A204.1 (cell line): Measurements from ENCODE around the gene RIMS3.

Experiments used
- FAIRE-seq: peaks from 2 replicates; lab custom pipeline; 2012; peaks lifted over from hg19 to GRCh38; lab: Jason Lieb, UNC

Gene RIMS3

DNA sequence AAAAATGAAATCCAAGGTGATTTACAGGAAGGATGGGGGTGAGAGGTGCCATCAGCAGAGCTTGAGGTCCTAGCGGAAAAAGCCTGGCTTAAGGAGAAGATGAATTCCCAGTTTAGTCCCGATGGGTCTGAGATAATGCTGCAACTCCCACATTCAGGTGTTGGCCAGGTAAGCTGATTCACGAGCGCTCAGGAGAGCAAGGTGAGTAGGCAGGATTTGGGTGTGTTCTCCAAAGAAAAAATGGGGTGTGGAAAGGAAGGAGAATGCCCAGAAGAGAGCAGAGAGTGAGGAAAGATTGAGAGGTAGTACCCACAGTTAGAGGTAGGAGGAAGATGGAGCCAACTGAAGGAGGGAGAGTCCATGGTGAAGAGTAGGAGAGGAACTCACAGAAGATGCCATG is 12.5 kb downstream of the RIMS3 start:
- no peak for FAIRE-seq

DNA sequence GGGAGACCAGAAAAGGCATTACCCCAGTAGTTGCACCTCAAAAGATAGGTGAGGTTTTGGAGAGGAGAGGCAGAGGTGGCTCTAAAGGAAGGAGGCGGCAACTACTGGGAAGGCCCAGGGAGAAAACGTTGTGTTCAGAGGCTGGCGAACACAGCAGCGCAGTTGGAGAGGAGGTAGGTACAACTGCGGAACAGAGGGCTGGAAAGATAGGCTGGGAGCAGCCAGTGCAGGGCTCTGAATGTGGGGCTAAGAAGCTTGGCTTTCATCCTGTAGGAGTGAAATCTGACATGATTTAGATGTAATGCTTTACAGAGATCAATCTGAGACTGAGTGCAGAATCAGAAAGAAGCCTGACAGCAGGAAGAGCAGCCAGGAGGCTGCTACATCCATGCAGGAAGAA is 13.0 kb downstream of the RIMS3 start:
- FAIRE-seq, result no peak

DNA sequence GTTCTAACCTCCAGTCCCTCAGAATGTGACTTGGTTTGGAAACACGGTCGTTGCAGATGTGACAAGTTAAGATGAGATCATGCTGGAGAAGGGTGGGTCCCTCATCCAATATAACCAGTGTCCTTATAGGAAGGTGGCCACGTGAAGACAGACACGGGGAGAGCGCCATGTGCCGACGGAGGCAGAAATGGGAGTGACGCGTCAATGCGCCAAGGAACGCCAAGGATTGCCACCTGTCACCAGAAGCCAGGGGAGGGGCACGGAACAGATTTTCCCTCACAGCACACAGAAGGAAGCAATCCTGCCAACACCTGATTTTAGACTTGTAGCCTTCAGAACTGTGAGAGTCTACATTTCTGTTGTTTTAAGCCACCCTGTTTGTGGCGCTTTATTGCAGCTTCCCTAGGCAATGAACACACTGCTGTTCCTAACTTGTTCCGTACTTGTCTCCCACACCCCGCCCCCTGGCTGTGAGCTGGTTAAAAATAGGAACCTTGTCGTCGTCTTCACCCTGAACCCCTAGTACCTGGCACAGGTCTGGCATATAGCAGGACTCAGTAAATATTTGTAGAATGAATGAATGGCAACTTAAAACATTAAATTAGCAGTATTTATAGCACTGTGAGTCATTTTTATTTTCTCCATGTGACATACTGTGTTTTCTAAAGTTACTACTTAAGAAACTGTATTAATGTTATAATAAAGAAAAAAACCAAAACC is 14.2 kb downstream of the RIMS3 start:
- FAIRE-seq, result no peak

DNA sequence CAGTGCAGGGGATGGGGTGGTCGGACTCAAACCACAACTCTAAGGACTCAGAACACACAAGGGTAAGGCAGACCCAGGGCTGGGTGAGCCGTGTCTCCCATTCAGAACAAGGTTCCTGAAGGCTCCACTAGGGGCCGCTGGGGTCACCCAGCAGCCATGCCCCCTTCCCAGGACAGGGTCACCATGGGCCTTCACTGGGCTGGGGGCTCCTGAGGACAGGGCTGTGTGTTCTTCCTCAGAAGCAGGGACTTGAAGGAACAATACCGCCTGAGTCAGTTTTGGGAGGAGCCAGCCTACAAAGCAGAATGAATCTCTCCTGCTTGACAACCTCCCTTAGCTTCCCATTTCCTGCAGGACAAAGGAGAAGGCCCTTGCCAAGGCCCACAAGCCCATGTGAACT is 15.4 kb downstream of the RIMS3 start:
- FAIRE-seq, result no peak

DNA sequence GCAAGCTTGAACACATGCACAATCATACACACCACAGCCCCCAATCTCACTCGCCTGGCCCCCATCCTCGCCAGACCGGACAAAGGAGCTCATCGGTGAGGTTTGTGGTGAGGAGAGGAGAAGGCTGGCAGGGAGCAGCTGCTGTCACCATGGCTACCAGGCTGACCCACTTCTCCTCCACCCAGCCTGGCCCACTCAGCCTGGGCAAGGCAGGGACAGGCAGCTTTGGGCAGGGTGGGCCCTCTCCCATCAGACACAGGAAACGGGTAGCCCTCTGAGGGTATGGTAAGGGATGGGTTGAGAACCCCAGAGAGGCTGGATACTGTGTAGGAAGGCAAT is 15.9 kb downstream of the RIMS3 start:
- FAIRE-seq, result no peak

DNA sequence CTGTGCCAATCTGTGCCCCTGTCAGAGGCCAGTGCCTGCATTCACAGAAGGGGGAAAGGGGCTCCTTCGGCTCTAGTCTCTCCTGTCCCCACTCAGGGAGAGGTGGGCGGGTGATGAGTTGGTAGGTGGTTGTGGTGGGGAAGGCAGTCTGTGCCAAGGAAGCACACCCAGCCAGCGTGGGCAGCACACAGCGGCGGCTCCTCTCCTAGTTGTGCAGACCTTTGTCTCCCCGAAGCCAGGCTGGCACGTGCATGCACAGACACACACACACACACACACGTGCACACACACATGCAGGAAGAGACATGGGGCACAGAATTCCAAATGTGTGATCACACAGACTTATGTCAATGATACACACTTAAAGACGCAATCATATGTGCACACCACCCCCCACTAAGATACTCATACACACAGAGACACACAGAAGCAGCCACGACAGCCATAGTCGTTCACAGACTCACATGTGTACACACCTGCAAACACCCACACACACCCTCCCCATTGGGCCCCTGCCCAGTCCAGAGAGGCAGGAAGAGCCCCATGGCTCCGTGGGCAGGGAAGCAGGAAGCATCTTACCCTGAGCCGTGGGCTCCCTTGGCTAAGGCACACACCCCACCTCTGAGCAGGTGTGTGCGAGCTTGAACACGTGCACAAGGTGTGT is 16.4 kb downstream of the RIMS3 start:
- no peak for FAIRE-seq

DNA sequence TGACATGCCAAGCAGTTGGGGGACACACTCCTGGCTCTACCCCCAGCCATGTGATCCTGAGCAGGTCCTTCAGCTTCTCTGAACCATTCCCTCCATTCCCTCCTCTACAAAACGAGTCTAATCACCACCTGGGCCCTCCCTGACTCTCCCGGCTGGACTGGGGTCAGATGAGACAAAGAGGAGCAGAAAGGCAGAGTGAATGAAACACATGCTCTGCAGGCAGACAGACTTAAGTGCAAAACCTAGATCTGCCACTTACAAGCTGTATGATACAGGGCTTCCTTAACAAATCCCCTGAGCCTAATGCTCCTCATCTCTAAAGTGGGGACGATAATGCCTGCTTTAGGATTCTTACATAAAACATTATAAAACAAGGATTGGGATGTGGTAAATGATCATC is 17.3 kb downstream of the RIMS3 start:
- no peak for FAIRE-seq

DNA sequence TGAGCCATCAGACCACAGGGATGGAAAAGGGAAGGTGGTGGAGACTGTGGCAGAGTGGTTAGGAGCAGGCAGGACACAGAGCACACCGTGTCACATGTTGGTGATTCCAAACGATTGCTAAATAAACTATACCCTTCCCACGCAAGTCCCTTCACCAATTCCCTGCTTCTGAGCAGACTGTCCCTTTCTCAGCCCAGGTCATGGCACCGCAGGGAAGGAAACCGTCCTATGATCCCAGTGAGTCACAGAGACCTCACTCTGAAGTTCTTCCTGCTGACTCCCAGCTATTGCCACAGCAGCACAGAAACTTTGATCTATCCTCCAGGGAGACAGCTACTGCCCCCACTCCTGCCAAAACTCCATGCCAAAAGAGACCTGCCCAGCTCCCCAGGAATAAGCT is 19.2 kb downstream of the RIMS3 start:
- FAIRE-seq, result no peak

DNA sequence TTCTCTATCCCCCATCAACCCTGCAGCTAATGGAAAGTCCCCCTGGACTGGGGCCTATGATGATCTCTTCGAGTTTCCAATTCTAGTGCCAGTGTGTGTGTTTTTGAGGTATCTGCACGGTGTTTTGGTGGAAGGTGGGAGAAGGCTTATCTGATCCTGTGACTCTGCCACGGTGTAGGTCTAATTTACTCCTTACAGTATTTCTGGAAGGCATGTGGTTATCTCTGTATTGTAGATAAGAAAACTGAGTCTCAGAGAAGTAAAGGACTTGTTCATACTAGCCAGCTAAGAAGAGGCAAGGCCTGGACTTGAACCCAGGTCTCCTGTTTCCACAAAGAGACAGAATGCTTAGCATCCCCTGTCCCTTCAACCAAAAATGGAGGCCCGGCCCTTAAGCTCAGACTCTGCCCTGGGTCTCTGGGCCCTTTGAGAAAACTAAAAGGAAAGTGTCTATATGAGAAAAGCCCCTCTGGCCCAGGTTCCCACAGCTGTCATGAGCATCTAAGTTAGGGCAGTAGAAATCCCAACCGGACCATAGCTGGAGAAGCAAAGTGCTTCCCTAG is 20.3 kb downstream of the RIMS3 start:
- no peak for FAIRE-seq

DNA sequence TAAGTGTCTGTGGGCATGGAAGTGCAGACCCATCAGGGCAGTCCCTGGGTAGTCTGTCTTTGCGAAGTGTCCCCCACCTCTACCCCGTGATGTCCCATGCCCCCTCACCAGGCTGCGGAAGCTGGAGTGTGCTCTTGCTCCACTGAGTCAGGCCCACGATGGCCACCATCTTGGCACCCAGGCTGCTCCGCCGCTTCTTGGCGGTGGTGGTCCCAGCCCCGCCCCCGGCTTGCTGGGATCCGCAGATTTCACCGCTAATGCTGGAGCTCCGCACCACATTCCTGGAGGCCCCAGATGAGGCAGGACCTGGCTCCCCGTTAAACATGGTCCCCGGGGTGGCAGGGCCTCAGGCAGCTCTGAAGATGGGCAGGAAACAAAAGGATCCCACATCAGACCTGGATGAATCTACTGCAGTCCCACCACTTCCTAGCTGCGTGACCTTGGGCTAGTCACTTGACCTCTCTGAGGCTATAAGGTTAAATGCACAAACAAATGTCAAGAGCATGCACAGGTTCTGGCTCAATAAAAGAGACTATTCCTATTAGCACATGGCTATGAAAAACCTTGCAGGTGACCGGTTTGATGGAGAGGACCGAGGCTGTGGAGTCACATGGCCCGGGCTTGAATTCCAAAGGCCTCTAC is 23.8 kb downstream of the RIMS3 start:
- FAIRE-seq, result no peak

DNA sequence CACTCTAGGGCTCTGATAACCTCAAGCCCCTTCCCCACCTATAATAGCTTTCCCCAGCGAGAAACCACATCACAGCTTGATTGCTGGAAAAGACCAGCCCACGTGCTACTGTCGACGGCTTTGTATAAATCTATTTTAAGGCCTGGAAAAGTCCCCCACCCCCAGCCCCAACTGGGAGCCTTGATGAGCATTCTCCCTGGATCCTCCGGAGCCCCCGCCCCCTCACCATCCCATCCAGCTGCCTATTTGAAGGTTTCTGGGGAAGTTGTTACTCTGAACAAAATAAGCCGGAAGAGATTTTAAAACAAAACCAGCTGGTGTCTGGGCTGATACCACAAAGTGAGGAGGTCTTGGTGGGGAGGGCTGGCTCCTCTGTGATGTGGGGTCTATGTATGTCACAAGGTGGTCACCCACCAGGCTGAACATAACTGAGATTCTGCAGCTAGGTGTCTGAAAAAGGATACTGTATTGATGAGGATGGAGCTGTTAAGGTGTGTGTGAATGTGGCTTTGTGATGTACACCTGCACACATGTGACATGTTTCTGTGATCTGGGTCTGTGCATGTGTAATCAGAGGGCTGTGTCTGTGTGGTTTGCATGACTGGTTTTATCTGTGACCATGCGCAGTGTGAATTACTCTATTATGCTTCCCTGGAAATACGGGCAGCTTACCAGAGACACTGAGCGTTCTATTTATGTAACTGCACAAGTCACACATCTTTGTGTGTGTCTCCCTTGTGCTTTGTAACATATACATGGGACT is 25.0 kb downstream of the RIMS3 start:
- no peak for FAIRE-seq

DNA sequence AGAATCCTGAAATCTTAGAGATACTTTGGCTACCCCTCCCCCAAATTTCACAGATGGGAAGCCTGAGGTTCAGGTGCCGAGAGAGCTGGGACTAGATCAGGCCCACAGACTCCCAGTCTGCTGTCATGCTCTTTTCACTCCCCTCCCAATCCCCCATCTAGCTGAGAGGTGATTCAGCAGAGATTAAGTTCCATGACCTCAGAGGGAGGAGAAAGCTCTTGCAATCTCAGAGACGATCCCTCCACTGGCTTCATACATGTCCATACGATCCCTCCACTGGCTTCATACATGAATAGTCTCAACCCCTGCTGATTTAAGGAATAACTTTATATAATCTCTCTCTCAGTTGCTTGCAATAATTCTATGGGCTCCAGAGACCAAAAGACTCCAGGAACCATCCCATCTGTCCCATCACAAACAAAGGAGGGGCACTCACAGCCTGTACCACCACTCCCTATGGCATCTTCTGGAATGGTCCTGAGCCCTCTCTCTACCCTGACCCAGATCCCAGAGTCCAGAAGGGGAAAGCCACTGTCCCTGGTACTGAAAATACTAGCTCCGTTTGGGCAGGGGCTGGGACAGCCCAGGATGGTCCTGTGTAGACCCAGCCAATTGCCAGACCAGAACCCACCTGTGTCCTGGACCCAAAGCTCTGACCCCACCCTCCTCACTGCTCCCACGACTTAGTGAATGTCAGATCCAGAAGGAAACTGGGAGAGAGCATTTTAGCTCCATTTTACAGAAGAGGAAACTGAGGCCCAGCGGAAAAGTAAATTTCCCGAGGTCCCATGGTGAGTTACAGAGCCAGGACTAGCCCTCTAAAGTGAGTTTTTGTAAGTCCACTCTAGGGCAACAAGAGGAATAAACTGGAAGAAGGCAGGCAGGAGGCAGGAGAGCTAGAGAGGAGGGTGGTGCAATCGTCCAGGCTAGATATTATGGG is 27.1 kb downstream of the RIMS3 start:
- FAIRE-seq, result no peak

DNA sequence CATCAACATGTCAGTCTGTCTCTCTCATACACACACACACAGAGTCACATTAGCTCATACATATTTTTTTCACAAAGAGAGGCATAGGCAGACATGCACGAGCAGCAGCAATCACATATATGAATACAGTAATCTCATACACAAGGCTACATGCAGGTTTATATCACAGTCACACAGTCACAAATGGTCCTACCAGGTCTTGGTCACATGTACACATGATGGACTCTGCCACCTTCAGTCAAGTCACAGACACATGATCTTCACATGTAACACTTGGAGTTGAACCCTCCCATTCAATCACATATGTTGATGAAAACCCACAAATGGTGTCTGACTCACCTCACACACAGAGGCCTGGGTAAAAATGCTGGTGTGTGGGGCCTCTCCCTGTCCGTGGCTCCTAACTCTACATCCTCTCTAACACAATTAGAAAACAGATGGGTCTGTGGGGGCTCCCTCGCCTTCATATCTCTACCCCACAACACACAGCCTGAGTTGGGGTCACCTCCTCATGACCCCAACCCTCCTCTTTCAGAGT is 27.9 kb downstream of the RIMS3 start:
- FAIRE-seq, result no peak

DNA sequence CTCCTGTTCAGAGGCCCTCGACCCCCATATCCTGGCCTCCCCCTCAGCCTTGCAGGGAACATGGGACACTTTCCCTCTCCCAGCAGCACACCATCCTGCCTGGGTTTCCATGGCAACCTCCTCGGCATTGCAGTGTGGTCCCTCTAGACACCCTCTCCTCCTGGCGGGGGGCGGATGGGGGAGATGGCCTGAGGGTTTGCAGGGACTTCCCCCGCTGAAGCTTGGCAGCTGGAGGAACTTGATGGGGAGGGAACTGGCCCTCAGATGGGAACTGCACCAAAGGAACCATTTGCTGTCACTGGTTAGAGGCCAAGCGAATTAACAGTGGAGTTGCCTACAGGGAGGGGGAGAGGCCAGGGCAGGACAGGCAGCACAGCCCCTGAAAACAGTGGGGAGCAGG is 28.7 kb downstream of the RIMS3 start:
- no peak for FAIRE-seq

DNA sequence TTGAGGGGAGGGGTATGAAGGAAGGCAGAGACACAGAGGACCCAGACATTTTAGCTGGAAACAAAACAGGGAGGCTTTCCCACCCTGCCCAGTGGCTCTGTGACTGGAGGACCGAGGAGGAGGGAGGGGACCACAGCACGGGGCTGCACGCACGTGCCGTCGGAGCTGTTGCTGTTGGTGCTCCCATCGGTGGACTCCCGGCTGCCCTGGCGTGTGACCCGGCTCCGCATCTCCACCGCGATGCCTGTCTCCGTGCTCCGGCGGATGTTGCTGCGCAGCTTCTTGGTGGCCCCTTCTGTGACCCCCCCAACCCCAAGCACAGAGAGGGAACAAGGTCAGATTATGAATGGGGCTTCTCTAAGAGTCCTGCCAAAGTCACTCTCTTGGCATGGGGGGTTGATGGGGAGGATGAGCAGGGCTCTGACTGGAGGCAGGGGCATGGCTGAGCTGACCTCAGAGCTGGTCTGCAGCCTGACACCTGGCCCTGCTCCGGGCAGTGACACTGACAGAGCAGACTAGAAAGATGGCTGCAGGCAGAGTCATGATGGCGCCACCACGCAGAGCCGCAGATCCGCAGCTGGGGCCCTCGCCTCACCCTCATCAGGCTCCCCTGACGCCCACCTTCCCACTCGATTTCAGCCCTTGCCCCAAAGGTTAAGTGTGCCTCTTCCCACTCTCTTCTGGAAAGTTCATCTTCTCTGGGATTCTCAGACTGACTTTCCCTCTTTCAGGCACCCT is 29.6 kb downstream of the RIMS3 start:
- FAIRE-seq, result no peak

DNA sequence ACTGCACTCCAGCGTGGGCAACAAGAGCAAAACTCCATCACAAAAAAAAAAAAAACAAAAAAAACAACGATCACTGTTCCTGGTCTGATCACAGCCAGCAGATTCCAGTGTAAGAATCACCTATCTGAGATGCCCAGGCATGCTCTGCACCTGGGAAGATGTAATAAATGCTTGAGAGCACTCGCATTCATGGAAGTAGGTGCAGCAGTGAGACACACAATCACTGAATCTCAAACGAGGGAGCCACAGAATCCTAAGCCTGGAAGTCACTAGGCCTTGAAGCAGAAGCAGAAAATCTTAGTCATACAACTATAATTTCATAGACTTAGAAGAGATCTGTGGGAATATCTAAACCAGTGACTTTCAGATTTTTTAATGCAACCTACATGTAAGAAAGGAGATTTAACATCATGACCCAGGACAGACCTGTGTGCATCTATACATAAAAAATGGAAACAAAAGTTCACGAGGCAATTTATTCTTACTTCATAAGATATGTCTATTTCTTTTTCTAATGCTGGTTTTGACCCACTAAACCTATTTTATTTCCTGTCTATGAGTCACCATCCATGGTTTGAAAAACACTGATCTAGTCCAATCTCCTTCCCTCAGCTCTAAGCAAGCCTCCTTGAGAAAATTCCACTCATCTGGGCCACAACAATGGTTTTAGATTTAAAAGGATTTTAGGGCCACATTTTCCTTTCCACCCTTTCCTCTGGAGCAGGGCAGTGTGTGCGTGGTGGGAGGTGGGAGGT is 30.4 kb downstream of the RIMS3 start:
- no peak for FAIRE-seq

DNA sequence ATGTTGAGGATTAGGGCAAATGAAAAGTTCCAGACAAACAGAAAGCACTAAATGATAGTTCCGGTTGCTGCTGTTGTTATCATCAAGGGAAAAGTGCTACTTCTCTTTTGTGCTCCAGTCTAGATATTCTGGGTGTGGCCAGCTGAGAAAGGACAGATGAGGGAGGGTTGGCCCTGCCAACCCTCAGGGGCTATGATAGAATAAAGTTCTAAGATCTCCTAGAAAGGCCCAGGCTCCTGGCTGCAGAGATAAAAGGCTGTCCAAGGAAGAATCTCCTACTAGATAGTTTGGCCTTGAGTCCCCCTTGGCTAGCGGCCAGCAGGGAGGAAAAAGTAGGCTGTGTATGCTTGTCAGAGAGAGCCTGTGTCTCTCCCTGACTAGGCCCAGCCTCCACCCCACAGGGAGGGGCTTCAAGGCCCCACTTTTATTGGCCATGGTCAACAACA is 31.5 kb downstream of the RIMS3 start:
- no peak for FAIRE-seq

DNA sequence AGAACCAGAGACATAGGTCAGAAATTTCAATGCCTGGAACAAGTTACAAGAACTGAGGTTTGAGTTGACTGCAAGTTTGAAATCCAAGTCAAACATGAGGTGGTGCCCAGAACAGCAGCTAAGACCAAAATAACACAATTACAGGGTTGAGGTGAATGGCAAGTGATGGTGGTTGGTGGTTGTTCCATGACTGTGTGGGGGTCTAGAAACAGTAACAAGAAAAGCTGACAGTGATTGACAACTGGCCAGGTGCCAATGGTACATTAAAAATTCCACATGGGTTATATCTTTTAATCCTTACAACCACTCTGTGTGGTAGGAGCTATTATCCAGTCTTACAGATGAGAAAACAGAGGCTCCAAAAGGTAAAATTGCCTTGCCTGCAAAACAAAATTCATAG is 32.0 kb downstream of the RIMS3 start:
- no peak for FAIRE-seq

DNA sequence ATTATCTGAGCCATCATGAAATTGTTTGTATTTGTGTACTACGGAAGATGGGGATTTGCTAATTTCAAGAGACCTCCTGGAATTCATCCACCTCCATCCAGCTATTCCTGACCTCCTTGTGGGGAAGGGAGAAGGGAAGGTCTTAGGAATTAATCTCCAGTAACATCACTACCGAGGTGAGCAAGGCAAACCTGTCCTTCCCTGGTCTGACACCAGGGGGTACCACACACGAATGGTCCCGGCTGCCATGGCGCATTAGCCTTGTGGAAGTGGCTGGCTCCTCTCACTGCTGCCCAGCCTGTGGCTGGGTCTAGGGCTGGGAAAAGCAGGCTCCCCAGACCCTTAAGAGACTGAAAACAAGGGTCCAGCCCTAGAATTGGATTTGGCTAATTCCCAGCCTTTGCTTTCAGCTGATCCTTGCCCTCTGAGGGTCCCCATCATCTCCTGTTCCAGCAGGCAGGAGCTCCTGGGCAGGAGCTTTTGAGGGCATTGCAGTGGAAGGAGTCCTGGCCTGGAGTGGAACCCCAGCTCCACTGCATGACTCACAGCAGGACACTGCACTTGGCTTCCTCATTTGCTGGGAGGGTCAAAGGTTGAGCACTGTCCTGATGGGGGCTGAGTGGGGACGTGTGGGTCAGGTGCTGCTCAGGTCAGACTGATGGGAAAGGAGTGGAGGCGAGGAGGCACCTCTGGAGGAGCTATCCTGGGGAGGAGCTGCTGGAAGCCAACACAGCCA is 34.8 kb downstream of the RIMS3 start:
- no peak for FAIRE-seq
